ENCODE measurements around the gene GLRA1. TPM values are rescaled to one million over a fixed set of nuclear protein-coding genes. Genes with fewer than 3 reads are reported as not detected.
"Not testable (repeated sequence)": the region's sequence is repeated elsewhere in the genome, so short reads cannot be mapped to it uniquely, and the experiment has no call there.

The GLRA1 gene
- total RNA-seq, 2 donors from 2014 or later, result not detected

DNA sequence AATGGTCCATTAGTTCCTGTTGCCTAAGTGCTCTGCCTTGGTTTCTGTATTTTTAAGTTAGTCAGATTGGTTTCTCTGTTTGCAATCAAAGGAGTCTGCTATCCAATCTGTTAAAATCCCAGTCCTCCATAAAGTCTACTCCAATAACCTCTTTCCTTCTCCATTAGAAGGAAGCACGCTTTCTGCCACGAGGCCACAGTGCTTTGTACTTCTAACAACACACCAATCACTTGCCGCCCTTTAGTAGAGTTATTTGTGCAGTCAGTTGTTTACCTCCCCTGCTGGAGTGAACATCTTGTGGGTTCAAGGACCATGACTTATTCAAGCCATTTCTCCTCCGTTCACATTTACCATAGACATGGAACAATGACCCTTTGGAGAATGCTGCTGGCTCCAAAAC lies 69.0 kb downstream of the GLRA1 start:
- no peaks in the 10 kb centered on the region for H3K27me3 ChIP-seq (replicated peaks; ENCODE audit: insufficient read depth)
- DNase-seq (ENCODE audit: low spot score), result no peak

GRCh38 chr5:151847871-151848270 lies 76.8 kb downstream of the GLRA1 start:
- DNase-seq (ENCODE audit: low spot score), result no peak
- Histone ChIP-seq H3K4me3 (no peak overlapping the region), H3K9me3 (no peaks in the 10 kb centered on the region), H3K4me1 (replicated peaks) (no peaks in the 10 kb centered on the region), H3K27me3 (replicated peaks; ENCODE audit: insufficient read depth) (no peaks in the 10 kb centered on the region), H3K27ac (no peak overlapping the region), H3K36me3 (no peaks in the 10 kb centered on the region)
- intact Hi-C loops (cut with DNase I), result no loop called here
- TF ChIP-seq POLR2AphosphoS5 (IDR thresholded peaks at IDR 0.05) (no peak), CTCF (IDR thresholded peaks at IDR 0.05) (no peak), POLR2A (IDR thresholded peaks at IDR 0.05) (no peak)
- 36% methylated on average over 1 of the region's 1 CpG for WGBS

More for the DNA sequence above, 69.0 kb downstream of the GLRA1 start:
- H3K4me1 ChIP-seq (replicated peaks), result no peaks in the 10 kb centered on the region
- intact Hi-C loops (cut with DNase I), result no loop called here
- H3K27ac ChIP-seq, result no peak overlapping the region
- 92% methylated on average over 4 of the region's 4 CpGs for WGBS
- H3K36me3 ChIP-seq, result no peaks in the 10 kb centered on the region
- H3K9me3 ChIP-seq, result no peaks in the 10 kb centered on the region
- TF ChIP-seq POLR2AphosphoS5 (IDR thresholded peaks at IDR 0.05) (no peak), POLR2A (IDR thresholded peaks at IDR 0.05) (no peak), CTCF (IDR thresholded peaks at IDR 0.05) (no peak)
- no peak overlapping the region for H3K4me3 ChIP-seq

- H3K27me3 ChIP-seq (replicated peaks; ENCODE audit: insufficient read depth), result no peaks in the 10 kb centered on the region
- intact Hi-C loops (cut with DNase I), result no loop called here
- no peaks in the 10 kb centered on the region for H3K4me1 ChIP-seq (replicated peaks)
- no peaks in the 10 kb centered on the region for H3K36me3 ChIP-seq
- H3K27ac ChIP-seq, result no peak overlapping the region
- no peaks in the 10 kb centered on the region for H3K9me3 ChIP-seq
- no peak overlapping the region for H3K4me3 ChIP-seq
- TF ChIP-seq POLR2AphosphoS5 (IDR thresholded peaks at IDR 0.05) (no peak), CTCF (IDR thresholded peaks at IDR 0.05) (no peak), POLR2A (IDR thresholded peaks at IDR 0.05) (no peak)
- DNase-seq (ENCODE audit: low spot score), result no peak
Measured at GRCh38 chr5:151846765-151847164, 77.9 kb downstream of the GLRA1 start.

DNA sequence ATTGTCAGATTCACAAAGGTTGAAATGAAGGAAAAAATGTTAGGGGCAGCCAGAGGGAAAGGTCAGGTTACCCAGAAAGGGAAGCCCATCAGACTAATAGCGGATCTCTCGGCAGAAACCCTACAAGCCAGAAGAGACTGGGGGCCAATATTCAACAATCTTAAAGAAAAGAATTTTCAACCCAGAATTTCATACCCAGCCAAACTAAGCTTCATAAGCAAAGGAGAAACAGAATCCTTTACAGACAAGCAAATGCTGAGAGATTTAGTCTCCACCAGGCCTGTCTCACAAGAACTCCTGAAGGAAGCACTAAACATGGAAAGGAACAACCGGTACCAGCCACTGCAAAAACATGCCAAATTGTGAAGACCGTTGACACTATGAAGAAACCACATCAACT lies 91.8 kb downstream of the GLRA1 start:
- H3K4me1 ChIP-seq (replicated peaks); H3K4me3 ChIP-seq; H3K9me3 ChIP-seq; intact Hi-C loops (cut with DNase I); H3K36me3 ChIP-seq; H3K27ac ChIP-seq; H3K27me3 ChIP-seq (replicated peaks; ENCODE audit: insufficient read depth); DNase-seq (ENCODE audit: low spot score): not testable (repeated sequence)
- whole genome bisulfite sequencing, result 98% methylated on average over 4 of the region's 4 CpGs

DNA sequence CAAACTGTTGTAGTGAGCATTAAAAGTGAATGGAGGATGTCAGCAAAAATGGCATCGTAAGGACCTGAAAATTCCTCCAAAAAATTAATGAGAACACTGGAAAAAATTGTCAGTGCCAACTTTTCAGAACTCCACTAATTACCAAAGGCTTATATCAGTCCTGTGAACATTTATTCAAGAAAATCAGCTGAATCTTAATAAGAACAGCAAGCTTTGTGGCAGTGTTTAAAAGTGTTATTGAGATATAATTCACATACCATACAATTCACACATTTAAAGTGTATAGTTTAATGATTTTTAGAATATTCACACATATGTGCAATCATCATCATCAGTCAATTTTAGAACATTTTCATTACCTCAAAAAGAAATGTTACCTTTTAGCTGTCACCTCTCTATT lies 95.3 kb downstream of the GLRA1 start:
- H3K27me3 ChIP-seq (replicated peaks; ENCODE audit: insufficient read depth), result no peaks in the 10 kb centered on the region
- no peak for TF ChIP-seq POLR2AphosphoS5 (IDR thresholded peaks at IDR 0.05)
- TF ChIP-seq CTCF (IDR thresholded peaks at IDR 0.05), result no peak
- TF ChIP-seq POLR2A (IDR thresholded peaks at IDR 0.05), result no peak
- no peaks in the 10 kb centered on the region for H3K36me3 ChIP-seq
- no peak for DNase-seq (ENCODE audit: low spot score)
- WGBS, result 90% methylated on average over 1 of the region's 1 CpG
- no peaks in the 10 kb centered on the region for H3K9me3 ChIP-seq
- intact Hi-C loops (cut with DNase I), result loop anchor here (5.0 kb wide), 1 partner anchor 678 kb away; no protein-coding TSS in a partner anchor
- no peaks in the 10 kb centered on the region for H3K4me1 ChIP-seq (replicated peaks)
- H3K4me3 ChIP-seq, result no peak overlapping the region
- H3K27ac ChIP-seq, result no peak overlapping the region

All from prostate gland (tissue), 2 donors.